ENCODE measurements around the gene SRD5A1.
A peak's percentile ranks its signal among the peaks of the same experiment; 100 is the strongest.

SRD5A1 gene

GRCh38 chr5:6719417-6719816 is 86.2 kb downstream of the SRD5A1 start:
- H3K4me1 Mint-ChIP-seq (ENCODE audit: low read depth): peaks cover 76% of the 10 kb centered on the region
- peak overlapping the region; percentile 21 for H3K27ac Mint-ChIP-seq
- H3K4me3 Mint-ChIP-seq: no peak overlapping the region
- H3K9me3 Mint-ChIP-seq: no peaks in the 10 kb centered on the region
- no peak for DNase-seq (ENCODE audit: low spot score)
- H3K36me3 Mint-ChIP-seq (ENCODE audit: low read depth): peaks cover 32% of the 10 kb centered on the region
- no peaks in the 10 kb centered on the region for H3K27me3 Mint-ChIP-seq (ENCODE audit: low read depth)

DNA sequence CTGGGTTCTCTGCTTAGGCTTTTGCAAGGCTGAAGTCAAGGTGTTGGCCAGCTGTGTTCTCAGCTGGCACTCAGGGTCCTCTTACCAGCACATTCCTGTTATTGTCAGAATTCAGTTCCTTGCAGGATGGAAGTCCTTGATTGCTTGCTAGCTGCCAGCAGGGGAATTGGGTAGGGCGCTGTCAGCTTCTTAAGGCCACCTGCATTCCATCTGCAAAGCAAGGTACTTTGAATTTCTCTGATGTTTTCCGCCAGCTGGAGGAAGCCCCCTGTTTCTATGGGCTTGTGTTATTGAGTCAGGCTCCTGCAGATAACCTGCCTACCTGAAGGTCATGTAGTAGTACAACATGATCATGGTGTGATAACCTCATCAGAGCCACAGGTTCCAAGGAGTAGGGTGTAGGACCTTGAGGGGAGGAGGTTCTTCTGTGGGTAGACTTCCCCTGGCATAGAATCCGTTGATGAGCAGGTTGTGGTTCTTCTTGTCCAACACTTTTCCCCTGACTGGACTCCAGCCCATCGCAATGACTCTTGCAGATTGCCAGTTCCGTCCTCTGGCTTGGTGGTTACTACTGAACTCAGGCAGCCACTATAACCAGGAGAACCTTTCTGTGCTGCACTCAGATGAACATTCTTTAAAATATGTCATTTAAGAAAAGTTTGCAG is 86.8 kb downstream of the SRD5A1 start:
- peaks cover 76% of the 10 kb centered on the region for H3K4me1 Mint-ChIP-seq (ENCODE audit: low read depth)
- peak overlapping the region; percentile 21 for H3K27ac Mint-ChIP-seq
- H3K36me3 Mint-ChIP-seq (ENCODE audit: low read depth): peaks cover 35% of the 10 kb centered on the region
- H3K27me3 Mint-ChIP-seq (ENCODE audit: low read depth): no peaks in the 10 kb centered on the region
- no peaks in the 10 kb centered on the region for H3K9me3 Mint-ChIP-seq
- no peak for DNase-seq (ENCODE audit: low spot score)
- H3K4me3 Mint-ChIP-seq: no peak overlapping the region

DNA sequence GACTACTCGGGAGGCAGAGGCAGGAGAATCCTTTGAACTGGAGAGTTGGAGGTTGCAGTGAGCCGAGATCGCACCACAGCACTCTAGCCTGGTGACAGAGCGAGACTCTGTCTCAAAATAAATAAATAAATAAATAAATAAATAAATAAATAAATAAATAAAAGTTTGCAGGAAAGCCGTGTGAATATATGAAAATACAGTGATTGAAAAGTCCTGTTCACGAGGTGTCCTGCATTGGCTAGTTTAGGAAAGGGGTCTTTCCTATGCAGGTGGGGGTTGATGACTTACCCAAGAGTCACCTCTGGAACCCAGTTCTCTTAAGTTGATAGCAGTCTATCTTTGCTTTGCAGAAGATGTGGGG is 87.3 kb downstream of the SRD5A1 start:
- Mint-ChIP-seq H3K36me3 (ENCODE audit: low read depth) (peaks cover 35% of the 10 kb centered on the region), H3K4me1 (ENCODE audit: low read depth) (peaks cover 74% of the 10 kb centered on the region), H3K27ac (no peak overlapping the region), H3K27me3 (ENCODE audit: low read depth) (no peaks in the 10 kb centered on the region), H3K4me3 (no peak overlapping the region), H3K9me3 (no peaks in the 10 kb centered on the region)
- DNase-seq (ENCODE audit: low spot score): no peak

DNA sequence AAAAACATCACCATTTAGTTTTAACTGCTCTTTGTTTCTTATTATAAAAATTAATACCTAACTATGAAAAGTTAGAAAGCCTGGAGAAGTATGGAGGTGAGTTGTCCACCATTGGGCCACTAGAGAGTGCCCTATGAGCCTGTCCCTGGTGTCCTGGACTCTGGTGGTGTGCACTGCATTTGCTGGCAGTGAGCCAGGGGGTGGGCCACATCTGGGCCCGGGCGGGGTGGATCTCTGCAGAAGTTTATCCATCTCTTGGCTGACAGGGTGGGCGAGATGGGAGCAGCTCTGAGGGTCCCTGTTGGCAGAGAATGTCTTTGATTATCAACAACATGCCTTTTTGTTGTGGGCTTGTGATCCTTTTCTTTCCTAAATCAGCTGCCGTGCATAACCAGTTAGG is 88.2 kb downstream of the SRD5A1 start:
- H3K36me3 Mint-ChIP-seq (ENCODE audit: low read depth): peaks cover 38% of the 10 kb centered on the region
- peak overlapping the region; percentile 65 for H3K4me3 Mint-ChIP-seq
- no peaks in the 10 kb centered on the region for H3K27me3 Mint-ChIP-seq (ENCODE audit: low read depth)
- H3K9me3 Mint-ChIP-seq: no peaks in the 10 kb centered on the region
- H3K4me1 Mint-ChIP-seq (ENCODE audit: low read depth): peaks cover 70% of the 10 kb centered on the region
- peak overlapping the region; percentile 66 for H3K27ac Mint-ChIP-seq
- DNase-seq (ENCODE audit: low spot score): no peak

DNA sequence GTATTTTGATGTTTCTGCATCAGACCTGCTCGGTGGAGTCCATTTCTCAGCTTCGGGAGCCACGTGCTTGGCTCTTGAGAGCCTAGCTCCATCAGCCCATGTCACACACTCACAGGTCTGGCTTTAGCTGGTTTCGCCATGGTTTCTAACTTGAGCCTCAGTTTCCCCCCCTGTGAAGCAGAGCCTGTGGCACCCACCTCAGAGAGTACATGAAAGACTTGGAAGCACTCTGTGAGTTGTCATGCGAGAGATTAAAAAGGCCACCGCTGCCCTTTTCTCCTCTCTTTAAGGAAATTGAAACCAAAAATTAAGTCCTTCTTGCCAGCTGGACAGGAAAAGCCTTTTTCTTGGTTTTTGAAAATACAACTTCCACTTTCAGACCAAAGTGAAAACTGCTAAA is 88.8 kb downstream of the SRD5A1 start:
- peaks cover 68% of the 10 kb centered on the region for H3K4me1 Mint-ChIP-seq (ENCODE audit: low read depth)
- H3K27ac Mint-ChIP-seq: peak overlapping the region; percentile 66
- peak overlapping the region; percentile 65 for H3K4me3 Mint-ChIP-seq
- no peaks in the 10 kb centered on the region for H3K27me3 Mint-ChIP-seq (ENCODE audit: low read depth)
- H3K9me3 Mint-ChIP-seq: no peaks in the 10 kb centered on the region
- H3K36me3 Mint-ChIP-seq (ENCODE audit: low read depth): peaks cover 42% of the 10 kb centered on the region
- DNase-seq (ENCODE audit: low spot score): no peak

- Mint-ChIP-seq H3K27me3 (ENCODE audit: low read depth) (no peaks in the 10 kb centered on the region), H3K4me1 (ENCODE audit: low read depth) (peaks cover 69% of the 10 kb centered on the region), H3K4me3 (no peak overlapping the region), H3K9me3 (no peaks in the 10 kb centered on the region), H3K27ac (peak overlapping the region; percentile 42), H3K36me3 (ENCODE audit: low read depth) (peaks cover 35% of the 10 kb centered on the region)
- DNase-seq (ENCODE audit: low spot score): no peak
Measured at GRCh38 chr5:6723122-6723815, 90.0 kb downstream of the SRD5A1 start.

GRCh38 chr5:6723816-6724300 is 90.6 kb downstream of the SRD5A1 start:
- DNase-seq (ENCODE audit: low spot score): no peak
- H3K36me3 Mint-ChIP-seq (ENCODE audit: low read depth): peaks cover 29% of the 10 kb centered on the region
- H3K27ac Mint-ChIP-seq: peak overlapping the region; percentile 42
- peaks cover 66% of the 10 kb centered on the region for H3K4me1 Mint-ChIP-seq (ENCODE audit: low read depth)
- no peaks in the 10 kb centered on the region for H3K27me3 Mint-ChIP-seq (ENCODE audit: low read depth)
- no peak overlapping the region for H3K4me3 Mint-ChIP-seq
- H3K9me3 Mint-ChIP-seq: no peaks in the 10 kb centered on the region
